A673 (cell line): Measurements from ENCODE around the gene ACOD1. TPM values are rescaled to one million over a fixed set of nuclear protein-coding genes. Genes with fewer than 3 reads are reported as not detected.
"Not testable (repeated sequence)": the region's sequence is repeated elsewhere in the genome, so short reads cannot be mapped to it uniquely, and the experiment has no call there.

ENCODE experiments used
- Bru-seq: library from RNA; stranded (reverse); fragments of 400-500 nt; gene quantifications from one replicate; lab custom pipeline; 2021; lab: Mats Ljungman, UMichigan
- BruChase-seq, 2 experiments: library from RNA; stranded (reverse); fragments of 400-500 nt; gene quantifications; one replicate each; lab custom pipeline; 2021; lab: Mats Ljungman, UMichigan
- BruUV-seq: library from RNA; stranded (reverse); fragments of 400-500 nt; replicated peaks from 2 replicates; lab custom pipeline; 2021; lab: Mats Ljungman, UMichigan
- CTCF ChIA-PET: fragments of 300-600 bp; sonication (Branson Sonifier 250); formaldehyde crosslinking; loops from one replicate; lab custom pipeline; 2022; ENCODE audit warnings: antibody characterized with exemption; lab: Charles Lee
- POLR2A ChIA-PET: fragments of 300-600 bp; sonication (Branson Sonifier 250); formaldehyde crosslinking; loops from one replicate; lab custom pipeline; 2022; ENCODE audit warnings: antibody characterized with exemption; ENCODE audit not compliant: low non-redundant PET; lab: Charles Lee
- DNase-seq: peaks from one replicate; pipeline ENCODE4 v3.0.0-alpha.2; 2015; ENCODE audit warnings: low spot score
- H3K27ac ChIP-seq: fragments of 200-600 bp; sonication (generic); 2 replicates; pipeline ENCODE4 v1.5.1; 2016; ENCODE audit warnings: mixed run types, low read depth, mild to moderate bottlenecking, mixed read lengths, antibody characterized with exemption, low read length; ENCODE audit not compliant: poor library complexity, severe bottlenecking
- H3K27me3 ChIP-seq: fragments of 200-600 bp; sonication (generic); replicated peaks from 2 replicates; pipeline ENCODE4 v1.6.1; 2017; ENCODE audit warnings: mixed run types, low read depth, mild to moderate bottlenecking, mixed read lengths, antibody characterized with exemption, low read length; ENCODE audit not compliant: insufficient read depth, poor library complexity
- H3K36me3 ChIP-seq: fragments of 200-600 bp; sonication (generic); 2 replicates; pipeline ENCODE4 v1.6.1; 2016; ENCODE audit warnings: mixed run types, mild to moderate bottlenecking, mixed read lengths, antibody characterized with exemption, low read length; ENCODE audit not compliant: insufficient read depth, poor library complexity, severe bottlenecking
- H3K4me1 ChIP-seq: fragments of 200-600 bp; sonication (generic); 2 replicates; pipeline ENCODE4 v1.6.1; 2017; ENCODE audit warnings: mixed run types, mild to moderate bottlenecking, mixed read lengths, antibody characterized with exemption, low read length; ENCODE audit not compliant: insufficient read depth, poor library complexity, severe bottlenecking
- H3K4me3 ChIP-seq: fragments of 200-600 bp; sonication (generic); 2 replicates; pipeline ENCODE4 v1.5.1; 2016; ENCODE audit warnings: low read depth, mixed run types, mild to moderate bottlenecking, mixed read lengths, low read length; ENCODE audit not compliant: poor library complexity, severe bottlenecking
- H3K9me3 ChIP-seq: fragments of 200-600 bp; sonication (generic); 2 replicates; pipeline ENCODE4 v1.6.1; 2016; ENCODE audit warnings: mixed run types, low read depth, mild to moderate bottlenecking, mixed read lengths, antibody characterized with exemption, low read length; ENCODE audit not compliant: poor library complexity, severe bottlenecking
- CTCF ChIP-seq: fragments of 300-800, 200-600 bp; sonication (generic); conservative IDR thresholded peaks from 2 replicates; pipeline ENCODE4 v1.5.1; 2017; ENCODE audit warnings: low read depth, mild to moderate bottlenecking, antibody characterized with exemption, low read length, moderate library complexity, mixed read lengths
- EZH2 ChIP-seq: fragments of 200-600 bp; sonication (generic); IDR thresholded peaks from 2 replicates; pipeline ENCODE4 v1.6.1; 2017; ENCODE audit warnings: borderline replicate concordance, low read depth, mild to moderate bottlenecking, mixed read lengths, antibody characterized with exemption, low read length; ENCODE audit not compliant: poor library complexity, severe bottlenecking
- intact Hi-C: fragments of 100-400 bp; cut with micrococcal nuclease; formaldehyde crosslinking; loops from one replicate; pipeline ENCODE4 v1.10.0; 2022; ENCODE audit not compliant: unreplicated experiment
- long read RNA-seq: library from polyadenylated mRNA; stranded (forward); transcript quantifications from one replicate; pipeline ENCODE4 v2.0.0, GENCODE V29; 2022
- total RNA-seq: library from RNA; stranded (reverse); gene quantifications from 2 replicates; pipeline ENCODE4 v1.2.3, GENCODE V29; 2021

Gene ACOD1
- not detected in 2 replicates for total RNA-seq
- Bru-seq, nascent RNA = not detected
- not detected for BruChase-seq, experiment 1, labeled RNA remaining after a 2-hour chase
- not detected for BruChase-seq, experiment 2, labeled RNA remaining after a 6-hour chase
- long read RNA-seq = 0 reads

- ChIA-PET POLR2A (no interaction called here), CTCF (no interaction called here)
- no peaks in the 10 kb centered on the region for H3K36me3 ChIP-seq
- no peaks in the 10 kb centered on the region for H3K4me1 ChIP-seq
- DNase-seq = no peak
- intact Hi-C loops = no loop called here
- no peak within 1 kb of the TSS for H3K27ac ChIP-seq
- H3K27me3 ChIP-seq = no peaks in the 10 kb centered on the region
- BruUV-seq = no TSS peak
- H3K9me3 ChIP-seq = no peaks in the 10 kb centered on the region
- TF ChIP-seq EZH2 (no peak), CTCF (no peak)
- no peak within 1 kb of the TSS for H3K4me3 ChIP-seq
These were observed at the start of gene ACOD1 for GRCh38 chr13:76948149-76948548. Gene ACOD1 (plus strand): TSS chr13:76948511. CDS start chr13:76948559, 48 bp downstream.

GRCh38 chr13:76899066-76899465, 49.2 kb upstream of the ACOD1 start:
- H3K4me1 ChIP-seq, H3K27ac ChIP-seq, H3K36me3 ChIP-seq, BruUV-seq, H3K4me3 ChIP-seq, H3K9me3 ChIP-seq, POLR2A ChIA-PET, intact Hi-C loops, CTCF ChIA-PET, DNase-seq: not testable (repeated sequence)
- H3K27me3 ChIP-seq = peaks cover 51% of the 10 kb centered on the region

- Histone ChIP-seq H3K27ac (no peak overlapping the region), H3K9me3 (peaks cover 9% of the 10 kb centered on the region), H3K27me3 (peaks cover 53% of the 10 kb centered on the region), H3K36me3 (no peaks in the 10 kb centered on the region), H3K4me3 (no peak overlapping the region), H3K4me1 (no peaks in the 10 kb centered on the region)
- intact Hi-C loops = loop anchor here (2.0 to 5.0 kb wide), 7 partner anchors 79 to 1206 kb away; no protein-coding TSS in a partner anchor
- POLR2A ChIA-PET = no interaction called here
- DNase-seq = peak; percentile 78
- BruUV-seq = no TSS peak
- CTCF ChIA-PET = interaction anchor here (0.6 to 1.5 kb wide), 5 partner anchors 78 to 1207 kb away, joined by 3 to 7 read pairs (median 4); no protein-coding TSS in a partner anchor
- TF ChIP-seq EZH2 (no peak), CTCF (peak; percentile 98)
These were observed 44.7 kb upstream of the ACOD1 start for GRCh38 chr13:76903544-76904162.
